Dermis blood vessel endothelial cell (primary cell): ENCODE data around the gene AGXT. TPM values are rescaled to one million over a fixed set of nuclear protein-coding genes. Genes with fewer than 3 reads are reported as not detected.
"Not testable (repeated sequence)": the region's sequence is repeated elsewhere in the genome, so short reads cannot be mapped to it uniquely, and the experiment has no call there.

Experiments
- DNase-seq: peaks from one replicate; pipeline ENCODE4 v3.0.0; 2010
- total RNA-seq: library from RNA; depleted of rRNA; stranded (reverse); fragments of >200 nt; gene quantifications from 2 replicates; pipeline ENCODE4 v1.2.3, GENCODE V29; 2014

Gene AGXT
- total RNA-seq, 1 donor from 2014 or later, result not detected

DNA sequence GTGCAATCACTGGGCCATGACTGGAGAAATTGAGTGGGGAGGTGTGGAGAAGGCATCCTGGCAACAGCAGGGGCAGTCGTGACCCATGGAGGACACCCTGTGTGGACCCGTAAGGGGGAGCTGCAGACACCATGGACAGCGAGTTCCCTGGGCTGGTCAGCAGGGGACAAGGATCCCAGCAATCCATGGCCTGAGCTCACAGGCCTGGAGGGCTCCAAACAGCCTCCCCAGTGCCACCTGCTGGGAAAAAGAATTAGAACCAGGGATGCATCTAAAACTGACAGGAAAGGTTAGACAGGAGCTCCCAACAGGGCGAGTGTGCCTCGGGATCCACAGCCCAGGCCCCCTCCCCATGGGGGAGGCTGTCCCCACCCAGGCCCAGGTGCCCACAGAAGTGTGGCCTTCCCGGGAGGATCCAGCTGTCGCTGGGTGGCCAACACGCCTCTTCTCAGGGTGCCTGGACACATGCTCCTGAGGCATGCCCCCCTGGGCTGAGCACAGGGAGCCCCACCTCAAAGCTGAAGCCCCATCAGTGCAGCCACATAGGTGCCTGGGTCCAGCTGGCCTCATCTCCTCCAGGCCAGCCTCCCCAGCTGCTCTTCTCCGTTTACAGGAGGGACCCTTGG lies 28.1 kb upstream of the AGXT start:
- peak; percentile 86 for DNase-seq

DNA sequence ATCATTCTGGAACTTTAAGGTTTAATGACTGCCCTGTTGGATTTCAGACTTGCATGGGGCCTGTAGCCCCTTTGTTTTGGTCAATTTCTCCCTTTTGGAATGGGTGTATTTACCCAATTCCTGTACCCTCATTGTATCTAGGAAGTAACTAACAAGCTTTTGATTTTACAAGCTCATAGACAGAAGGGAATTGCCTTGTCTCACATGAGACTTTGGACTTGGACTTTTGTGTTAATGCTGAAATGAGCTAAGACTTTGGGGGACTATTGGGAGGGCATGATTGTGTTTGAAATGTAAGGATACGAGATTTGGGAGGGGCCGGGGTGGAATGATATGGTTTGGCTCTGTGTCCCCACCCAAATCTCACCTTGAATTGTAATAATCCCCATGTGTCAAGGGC lies 22.3 kb upstream of the AGXT start:
- not testable (repeated sequence) for DNase-seq

DNA sequence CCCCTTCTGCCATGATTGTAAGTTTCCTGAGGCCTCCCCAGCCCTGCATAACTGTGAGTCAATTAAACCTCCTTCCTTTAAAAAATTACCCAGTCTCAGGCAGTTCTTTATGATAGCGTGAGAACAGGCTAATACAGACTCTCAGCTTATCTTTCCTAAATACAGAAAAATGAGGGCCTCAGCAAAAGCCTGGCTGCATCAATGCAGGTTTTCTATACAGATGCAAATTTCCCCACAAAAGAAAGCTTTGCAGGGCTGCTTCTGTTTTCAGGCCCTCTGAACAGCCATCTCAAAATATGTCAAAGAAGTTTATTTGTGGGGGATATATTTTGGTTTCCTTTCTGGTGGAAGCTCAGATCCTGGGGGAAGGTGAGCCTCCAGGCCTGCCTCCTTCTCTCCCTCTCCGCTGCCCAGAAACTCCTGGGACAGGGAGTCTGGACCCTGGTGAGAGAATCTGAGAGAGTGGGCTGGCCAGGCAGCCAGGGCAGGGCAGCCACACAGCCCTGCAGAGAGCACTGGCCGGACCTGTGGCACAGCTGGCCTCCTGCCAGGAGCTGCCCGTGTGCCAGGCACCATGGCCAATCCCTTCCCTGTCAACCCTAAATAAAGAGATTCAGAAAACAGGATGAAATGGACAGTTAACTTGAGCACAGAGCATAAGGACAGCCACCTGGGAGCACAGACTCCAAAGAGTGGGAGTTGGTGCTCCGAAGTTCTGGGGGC lies 21.6 kb upstream of the AGXT start:
- no peak for DNase-seq

DNA sequence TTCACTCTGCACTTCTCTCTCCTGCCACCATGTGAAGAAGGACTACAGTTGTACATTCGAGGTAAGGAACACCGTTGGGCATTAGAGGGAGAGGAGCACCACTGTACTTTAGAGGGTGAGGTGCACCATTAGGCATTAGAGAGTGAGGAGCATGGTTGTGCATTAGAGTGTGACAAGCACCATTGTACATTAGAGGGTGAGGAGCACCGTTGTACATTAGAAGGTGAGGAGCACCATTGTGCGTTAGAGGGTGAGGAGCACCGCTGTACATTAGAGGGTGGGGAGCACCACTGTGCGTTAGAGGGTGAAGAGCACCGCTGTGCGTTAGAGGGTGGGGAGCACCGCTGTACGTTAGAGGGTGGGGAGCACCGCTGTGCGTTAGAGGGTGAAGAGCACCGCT lies 20.8 kb upstream of the AGXT start:
- no peak for DNase-seq

DNA sequence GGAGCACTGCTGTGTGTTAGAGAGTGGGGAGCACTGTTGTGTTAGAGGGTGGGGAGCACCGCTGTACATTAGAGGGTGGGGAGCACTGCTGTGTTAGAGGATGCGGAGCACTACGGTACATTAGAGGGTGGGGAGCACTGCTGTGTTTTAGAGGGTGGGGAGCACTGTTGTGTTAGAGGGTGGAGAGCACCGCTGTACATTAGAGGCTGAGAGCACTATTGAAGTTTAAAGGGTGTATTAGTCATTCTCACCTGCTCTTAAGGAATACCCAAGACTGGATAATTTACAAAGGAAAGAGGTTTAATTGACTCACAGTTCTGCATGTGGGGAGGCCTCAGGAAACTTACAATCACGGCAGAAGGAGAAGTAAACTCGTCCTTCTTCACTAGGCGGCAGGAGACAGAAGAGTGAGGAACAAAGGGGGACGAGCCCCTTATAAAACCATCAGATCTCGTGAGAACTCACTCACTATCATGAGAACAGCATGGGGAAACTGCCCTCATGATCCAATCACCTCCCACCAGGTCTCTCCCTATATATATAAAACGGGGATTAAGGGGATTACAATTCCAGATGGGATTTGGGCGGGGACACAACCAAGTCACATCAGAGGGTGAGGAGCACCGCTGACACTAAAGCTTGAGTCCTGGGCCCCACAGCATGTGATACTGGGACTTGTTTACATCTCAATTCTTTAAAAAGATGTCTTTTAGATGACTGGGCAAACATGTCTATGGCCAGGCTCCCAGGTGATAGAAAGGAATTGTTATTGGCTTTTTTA lies 19.5 kb upstream of the AGXT start:
- no peak for DNase-seq

DNA sequence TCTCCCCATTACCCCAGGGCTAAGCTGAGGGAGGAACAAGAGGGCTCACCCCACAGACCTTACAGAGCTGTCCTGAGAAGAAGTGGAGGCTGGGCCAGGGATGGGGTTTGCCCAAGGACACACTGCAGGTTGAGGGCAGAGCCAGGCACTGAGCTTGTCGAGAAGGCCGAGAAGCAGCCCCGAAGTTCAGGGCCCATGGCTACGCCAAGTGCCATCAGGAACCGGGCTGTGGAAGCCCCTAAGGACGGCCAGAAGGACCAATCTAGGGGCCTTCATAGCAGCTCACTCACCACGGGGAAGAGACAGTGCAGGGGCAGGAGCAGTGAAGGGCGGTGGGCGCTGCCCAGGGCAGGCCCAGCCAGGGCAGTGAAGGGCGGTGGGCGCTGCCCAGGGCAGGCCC lies 18.6 kb upstream of the AGXT start:
- no peak for DNase-seq

DNA sequence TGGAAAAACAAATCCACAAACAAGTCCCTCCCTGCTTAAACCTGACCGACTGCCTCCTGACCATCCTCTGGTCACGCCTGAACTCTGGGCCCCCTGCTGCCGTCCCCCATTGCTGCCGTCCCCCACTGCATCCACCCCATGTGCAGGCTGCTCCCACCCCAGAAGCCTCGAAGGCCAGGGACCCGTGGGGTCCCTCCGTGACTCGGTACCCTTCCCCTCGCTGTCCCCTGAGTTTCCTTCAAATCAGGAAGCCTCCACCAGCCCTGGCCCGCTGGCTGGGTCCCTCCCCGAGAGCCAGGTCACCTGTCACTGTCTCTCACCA lies 17.9 kb upstream of the AGXT start:
- DNase-seq, result no peak

DNA sequence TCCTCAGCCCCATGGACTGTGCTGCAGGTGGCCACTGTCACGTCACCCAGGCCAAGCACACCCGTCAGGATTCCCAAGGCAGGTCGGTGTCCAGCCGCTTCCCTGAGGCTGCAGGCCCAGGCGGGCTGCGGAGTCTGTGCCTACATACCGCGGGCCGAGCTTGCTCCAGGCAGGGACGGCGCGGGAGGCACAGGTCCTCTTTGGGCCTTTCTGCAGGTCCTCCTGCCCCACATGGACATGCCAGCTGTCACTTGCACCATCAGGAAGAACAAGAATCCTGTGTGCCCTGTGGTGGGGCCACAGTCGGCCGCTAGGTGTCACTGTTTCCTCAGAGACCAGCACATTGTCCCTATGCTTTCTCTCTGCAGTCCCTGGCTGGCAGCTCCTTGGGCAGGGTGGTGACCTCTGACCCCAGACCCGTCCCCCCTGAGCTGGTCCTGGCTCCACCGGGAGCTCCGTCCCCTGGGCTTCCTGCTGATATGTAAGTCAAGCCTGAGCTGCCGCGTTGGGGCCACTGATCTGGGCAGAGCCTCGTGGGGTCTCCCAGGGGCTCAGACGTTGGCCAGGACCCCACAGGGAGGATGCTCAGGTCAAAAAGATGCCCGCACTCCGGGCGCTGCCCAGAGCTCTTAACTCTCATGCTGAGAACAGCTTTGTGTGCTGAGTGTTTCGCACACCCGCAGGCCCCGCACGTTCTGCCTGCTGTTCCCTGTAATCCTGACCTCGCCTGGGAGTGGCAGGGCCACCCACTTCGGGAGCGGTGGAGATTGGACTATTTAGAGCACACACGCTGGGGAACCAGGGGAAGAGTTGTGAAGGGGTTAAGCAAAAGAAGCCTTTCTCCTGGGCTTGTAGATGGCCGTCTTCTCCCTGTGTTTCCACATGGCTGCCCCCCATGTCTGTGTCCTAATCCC lies 17.3 kb upstream of the AGXT start:
- peak; percentile 90 for DNase-seq

DNA sequence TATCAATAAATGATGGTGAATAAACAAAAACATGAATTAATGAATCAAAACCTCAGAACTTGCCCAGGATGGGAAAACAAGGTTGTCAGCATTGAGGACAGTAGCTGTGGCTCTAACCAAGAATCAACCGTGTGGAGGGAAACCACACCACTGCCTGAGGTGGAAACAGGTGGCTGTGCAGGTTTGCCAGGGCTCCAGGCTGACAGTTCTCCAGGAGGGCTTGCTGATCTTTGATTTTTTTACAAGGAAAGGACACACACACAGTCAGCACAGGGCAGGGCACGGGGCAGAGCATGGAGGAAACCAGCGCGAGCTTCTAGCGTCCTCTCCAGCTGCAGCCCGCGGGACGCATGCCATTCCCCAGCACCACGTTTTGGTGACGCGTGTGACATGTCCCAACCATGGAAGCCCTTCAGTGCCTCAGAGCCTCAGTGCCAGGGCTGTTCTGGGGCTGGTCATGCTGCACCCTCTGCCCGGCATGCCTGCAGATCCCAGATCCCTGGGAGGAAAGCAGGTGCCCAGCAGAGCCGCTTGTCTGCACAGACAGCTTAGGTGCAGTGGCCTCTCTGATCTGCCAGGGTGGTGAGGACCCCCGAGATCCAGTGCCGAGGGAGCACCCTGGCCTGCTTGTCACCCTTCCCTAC lies 15.8 kb upstream of the AGXT start:
- no peak for DNase-seq

DNA sequence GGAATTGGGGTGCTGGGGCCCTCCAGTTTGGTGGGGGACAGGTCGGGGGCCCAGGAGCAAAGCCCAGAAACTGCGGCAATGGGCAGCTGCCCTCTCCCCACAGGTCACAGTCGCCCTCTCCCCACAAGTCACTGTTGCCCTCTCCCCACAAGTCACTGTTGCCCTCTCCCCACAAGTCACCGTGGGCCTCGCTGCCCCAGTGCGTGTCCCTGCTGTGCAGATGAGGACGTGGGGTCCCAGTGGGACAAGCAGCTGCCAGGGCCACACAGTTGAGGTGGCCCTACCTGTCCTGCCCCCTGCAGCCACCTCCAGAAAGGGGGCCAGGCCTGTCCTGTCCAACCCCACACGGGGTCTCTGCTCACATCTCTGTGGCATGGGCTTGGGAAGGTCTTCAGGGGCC lies 13.0 kb upstream of the AGXT start:
- no peak for DNase-seq

DNA sequence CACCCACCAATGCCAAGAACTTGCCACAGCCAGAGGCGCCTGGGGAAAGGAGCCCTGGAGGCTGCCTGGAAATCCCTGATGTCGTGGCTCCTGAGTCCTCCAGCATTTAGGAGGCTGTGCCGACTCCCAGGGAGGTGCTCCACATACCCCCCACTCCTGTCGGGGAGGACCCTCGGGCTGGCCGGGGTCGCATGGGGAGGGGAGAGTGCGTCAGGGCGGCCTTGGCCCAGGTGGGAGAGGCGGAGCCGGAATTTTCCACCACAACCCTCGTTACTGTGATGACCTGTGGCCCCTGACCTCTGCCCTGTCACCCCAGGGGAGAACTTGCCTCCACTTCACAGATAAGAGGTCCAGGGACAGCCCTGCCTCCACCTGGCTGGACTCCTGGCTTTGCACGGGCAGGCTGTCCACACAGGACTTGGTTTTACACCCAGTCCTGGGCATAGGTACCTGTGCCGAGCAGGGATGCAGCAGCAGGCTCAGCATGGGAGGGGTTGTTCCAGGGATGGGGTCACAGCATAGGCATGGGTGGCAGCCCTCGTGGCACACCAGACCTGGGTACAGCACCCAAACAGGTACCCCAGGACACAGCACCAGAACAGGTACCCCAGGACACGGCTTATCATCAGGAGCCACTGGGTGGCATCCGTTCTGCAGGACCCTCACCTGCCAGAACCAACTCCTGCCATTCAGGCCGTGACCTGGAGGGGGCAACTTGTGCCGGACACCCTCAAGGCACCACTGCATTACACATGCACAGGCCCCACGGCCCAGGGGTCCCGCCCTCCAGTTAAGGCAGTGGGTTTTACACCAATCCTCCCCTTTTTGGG lies 12.3 kb upstream of the AGXT start:
- DNase-seq, result peak; percentile 48

DNA sequence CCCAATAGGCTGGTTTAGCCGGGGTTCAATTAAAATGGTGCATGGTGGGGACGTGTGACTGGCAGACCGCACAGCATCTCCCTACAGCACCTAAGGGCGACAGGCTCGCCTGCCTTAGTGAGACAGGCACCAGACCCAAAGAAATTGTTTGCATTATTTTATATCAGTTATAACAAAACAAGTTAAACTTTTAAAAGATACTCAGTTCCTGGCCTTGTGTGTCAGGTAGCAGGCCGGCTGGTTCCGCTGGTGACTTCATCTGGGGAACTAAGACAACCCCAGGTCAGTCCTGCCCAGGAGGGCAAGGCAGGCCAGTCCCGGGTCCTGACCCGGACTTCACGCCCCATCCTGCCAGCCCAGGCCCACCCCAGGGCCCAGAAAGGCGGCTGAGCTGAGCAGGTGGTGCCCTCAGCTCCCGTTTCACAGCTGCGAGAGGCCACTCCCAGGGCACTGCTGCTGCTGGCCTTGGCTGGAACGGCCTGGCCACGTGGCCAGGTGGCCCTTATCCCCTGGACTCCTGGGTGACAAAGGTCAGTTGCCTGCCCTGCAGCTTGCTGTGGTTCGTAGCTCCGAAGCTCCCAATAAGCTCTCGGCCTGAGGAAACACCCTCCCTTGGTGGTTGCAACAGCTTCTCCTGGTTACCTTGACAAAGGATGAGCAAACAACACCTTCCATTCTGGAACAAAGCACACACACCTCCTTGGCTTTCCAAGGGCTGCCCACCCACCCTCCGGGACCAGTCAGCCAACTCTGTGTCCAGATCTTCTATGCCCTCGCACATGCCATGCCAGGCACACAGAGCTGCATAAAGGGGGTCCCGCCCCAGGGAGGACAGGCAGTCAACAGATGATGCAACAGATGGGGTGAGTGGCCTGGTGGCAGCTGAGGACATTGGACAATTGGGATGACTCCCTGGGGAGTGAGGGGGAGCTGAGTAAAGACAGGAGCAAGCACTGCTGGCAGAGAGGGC lies 11.3 kb upstream of the AGXT start:
- DNase-seq, result no peak

DNA sequence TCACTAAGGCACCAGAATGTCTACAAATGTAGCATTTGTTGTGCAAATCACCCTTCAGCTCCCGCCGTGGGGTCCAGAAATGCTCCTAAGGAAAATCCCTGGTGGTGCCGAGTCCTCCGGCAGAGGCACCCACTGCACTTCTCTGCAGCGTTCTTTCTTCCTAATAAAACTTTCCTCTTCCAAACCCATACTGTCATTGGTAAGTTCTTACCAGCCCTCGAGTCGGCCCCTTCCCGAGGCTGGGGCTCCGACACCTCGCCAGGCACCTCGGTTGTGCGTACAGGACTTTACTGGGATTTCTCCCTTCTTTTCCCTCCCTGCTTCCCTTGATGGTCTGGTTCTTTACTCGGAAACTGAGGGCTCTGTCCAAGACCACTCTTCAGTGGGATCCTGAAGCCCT lies 10.3 kb upstream of the AGXT start:
- no peak for DNase-seq

DNA sequence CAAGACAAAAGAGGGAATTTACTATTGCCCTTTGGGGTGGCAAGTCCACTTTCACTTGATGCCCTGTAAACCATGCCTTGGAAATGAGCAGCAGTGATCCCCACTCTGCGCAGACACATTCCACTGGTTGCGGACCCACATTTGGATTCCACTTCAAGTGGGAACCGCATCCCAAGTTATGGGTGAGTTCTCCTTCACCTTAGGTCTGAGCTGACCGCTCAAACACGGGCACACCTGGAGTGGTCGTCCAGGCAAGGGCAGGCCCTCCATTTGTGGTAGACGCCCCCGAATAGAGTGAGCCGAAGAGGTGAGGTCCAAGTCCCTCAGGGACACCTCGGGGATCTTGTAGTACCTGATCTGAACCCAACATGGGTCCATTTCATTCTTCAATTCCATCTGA lies 9.8 kb upstream of the AGXT start:
- DNase-seq, result no peak

DNA sequence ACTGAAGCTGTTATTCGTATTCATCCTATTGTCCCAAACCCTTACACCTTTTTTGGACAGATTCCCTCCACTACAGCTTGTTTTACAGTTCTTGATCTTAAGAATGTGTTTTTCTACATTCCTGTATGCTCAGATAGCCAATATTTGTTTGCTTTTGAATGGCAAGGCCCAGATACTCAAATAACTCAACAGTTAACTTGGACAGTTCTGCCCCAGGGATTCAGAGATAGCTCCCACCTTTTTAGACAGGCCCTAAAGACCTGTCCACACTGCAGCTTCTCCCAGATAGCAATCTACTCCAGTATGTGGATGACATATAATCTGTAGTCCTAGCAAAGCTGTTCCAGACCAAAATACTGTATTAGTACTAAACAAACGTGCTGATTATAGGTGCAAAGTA lies 7.1 kb upstream of the AGXT start:
- no peak for DNase-seq

DNA sequence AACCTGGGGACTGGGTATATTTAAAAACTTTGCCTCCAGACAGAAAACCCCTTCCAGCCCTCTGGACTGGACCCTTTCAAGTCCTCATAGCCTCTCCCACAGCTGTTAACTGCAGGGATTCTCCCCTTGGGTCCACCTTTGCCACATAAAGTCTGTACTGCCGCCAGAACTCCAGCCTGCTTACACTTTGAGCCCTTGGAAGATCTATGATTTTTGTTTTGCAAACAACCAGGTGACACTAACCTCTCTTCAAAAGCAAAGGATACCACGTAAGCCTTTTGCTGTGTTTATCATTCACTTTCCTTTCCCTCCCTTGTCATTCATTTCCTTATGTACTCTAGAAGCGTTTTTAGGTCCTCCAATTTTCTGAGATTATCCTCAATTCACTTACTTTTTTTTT lies 4.1 kb upstream of the AGXT start:
- DNase-seq, result no peak

DNA sequence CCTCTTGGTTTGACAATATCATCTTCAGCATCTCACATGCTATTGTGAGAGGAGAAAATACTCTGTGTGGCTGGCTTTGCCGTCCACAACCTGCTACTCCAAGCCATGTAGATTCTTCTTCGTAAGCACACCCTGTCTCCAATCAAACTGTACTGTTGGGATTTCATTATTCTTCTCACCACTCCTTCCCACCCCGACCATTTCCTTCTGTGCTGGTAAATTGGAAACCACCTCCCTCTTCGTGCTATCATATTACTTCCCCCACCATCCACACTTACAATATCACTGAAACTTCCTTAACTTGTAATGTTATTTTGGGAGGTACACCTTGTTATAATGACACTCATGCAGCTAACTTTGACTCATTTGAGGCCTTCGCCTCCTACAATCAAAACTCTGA lies 3.2 kb upstream of the AGXT start:
- DNase-seq, result no peak

DNA sequence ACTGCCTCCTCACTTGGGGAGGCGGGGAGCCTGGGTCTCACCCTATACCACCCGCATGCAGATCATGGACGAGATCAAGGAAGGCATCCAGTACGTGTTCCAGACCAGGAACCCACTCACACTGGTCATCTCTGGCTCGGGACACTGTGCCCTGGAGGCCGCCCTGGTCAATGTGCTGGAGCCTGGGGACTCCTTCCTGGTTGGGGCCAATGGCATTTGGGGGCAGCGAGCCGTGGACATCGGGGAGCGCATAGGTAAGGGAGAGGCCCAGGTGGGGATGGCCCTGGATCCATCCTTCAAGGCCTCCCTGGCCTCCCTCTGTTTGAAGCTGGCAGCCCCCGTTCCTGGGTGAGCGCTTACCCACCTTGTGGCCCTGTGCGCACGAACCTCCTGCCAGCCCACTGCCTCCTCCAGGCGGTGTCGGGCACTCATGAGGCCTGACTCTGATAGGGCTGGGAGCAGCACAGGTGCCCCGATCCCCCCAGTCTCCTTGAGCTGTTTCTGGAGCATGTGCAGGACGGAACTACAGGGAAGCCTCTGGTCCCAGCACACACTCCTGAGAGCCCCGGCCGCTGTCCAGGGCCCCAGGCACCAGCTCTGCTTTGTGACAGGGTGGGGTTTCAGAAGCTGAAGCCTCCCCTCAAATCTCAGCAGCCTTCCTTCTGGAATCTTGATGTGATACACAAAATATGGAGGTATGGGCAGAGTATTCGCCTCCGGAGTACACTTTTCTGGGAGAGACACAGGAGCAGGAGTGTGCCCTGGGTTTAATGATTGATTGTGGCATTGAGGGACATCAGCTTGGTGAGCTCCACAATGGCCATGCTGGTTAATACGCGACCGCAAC lies 708 bp downstream of the AGXT start:
- no peak for DNase-seq
